ENCODE measurements around the gene RPL18.
A peak's percentile ranks its signal among the peaks of the same experiment; 100 is the strongest.

RPL18 gene

DNA sequence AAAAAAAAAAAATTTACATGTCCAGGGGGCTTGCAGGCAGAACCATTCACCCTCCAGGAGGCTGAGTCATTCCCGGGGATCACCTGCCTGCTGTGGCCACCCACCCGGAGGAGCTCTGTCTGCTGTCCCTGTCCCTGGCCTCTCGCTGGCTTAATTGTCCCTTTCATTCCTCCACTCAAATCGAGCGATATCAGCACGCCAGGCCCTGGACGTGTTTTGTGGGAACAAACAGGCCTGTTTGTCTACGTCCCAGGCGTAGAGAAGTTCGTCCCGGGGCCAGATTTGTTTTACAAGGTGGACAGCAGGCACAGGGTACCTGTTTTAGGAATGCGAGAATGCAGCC lies 45.8 kb downstream of the RPL18 start:
- no peak for DNase-seq

DNA sequence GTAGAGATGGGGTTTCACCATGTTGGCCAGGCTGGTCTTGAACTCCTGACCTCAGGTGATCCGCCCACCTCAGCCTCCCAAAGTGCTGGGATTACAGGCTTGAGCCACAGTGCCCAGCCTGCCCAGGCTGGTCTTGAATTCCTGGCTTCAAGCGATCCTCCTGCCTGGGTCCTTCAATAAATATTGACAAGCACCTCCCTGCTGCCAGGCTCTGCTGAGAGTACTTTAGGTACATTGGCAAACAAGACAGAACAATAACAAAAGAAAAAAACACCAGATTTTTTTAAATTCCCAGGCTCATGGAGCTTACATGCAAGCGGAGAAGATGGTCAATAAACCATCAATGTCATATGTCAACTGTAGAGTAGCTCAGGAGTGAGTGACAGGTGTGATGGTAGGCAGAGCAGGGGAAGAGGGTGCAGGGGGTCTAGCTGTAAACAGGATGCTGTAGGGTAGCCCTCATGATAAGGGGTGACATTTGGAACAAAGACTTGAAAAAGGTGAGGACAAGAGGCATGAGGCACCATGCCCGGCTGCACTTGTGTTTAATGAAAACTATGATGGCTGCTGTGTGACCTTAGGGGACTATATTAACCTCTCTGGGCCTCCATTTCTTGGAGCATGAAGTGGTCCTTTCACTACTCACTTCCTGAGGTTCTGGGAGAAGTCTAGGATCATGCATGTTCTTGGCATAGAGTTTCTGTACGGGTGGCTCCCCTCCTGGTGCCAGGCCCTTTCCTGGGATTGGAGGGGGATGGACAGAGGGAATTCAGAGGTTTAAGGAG lies 47.4 kb downstream of the RPL18 start:
- DNase-seq: peak; percentile 39

DNA sequence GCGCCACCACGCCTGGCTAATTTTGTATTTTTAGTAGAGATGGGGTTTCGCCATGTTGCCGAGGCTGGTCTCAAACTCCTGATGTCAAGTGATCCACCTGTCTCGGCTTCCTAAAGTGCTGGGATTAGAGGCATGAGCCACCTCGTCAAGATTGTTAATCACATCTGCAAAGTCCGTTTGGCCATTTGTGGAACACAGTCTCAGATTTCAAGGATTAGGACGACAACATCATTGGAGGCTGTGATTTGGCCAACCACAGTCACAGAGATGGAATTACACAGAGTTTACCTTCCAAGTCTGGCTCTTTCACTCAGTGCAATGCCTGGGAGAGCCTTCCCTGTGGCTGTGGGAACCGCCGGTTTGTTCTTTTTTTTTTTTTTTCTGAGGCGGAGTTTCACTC lies 49.2 kb downstream of the RPL18 start:
- DNase-seq: no peak

DNA sequence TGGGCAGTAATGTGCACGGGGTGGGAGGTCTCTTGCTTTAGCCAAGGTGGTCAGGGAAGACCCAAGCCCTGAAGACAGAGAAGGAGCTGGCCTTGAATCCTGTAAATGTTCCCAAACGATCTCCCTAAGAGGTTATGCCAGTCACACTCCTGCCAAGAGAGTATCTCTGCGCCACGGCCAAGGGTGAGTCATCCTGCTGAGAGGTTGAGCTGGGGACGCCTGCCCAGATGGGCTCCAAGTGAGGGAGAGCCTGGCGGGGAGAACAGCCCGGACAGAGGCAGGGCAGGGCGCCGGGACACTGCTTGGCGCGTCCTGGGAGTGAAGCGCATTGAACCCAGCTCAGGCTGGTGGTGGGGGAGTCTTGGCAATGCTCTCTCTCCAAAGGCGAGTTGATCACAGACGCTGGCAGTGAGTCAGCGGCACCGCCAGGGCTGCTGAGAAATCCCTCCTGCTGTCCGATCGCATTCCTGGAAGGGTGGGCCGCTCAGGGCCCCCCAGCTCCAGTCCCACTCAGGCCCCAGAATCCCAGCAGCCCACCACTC lies 50.6 kb downstream of the RPL18 start:
- no peak for DNase-seq

Measured in NCI-H146 (cell line).